Heart left ventricle (tissue), 13 donors: ENCODE data around the gene NOP9.

Experiments
- POLR2A ChIP-seq, 2 donors: fragments of 450-650 bp; IDR thresholded peaks; one replicate each; pipeline ENCODE4 v1.6.1; 2017; ENCODE audit warnings: antibody characterized with exemption in 2 of 2, mild to moderate bottlenecking in 2 of 2, moderate library complexity in 2 of 2
- TF ChIP-seq, protein P1 (sequence below), 12 donors: fragments of 200-600 bp; sonication (generic) in 4 of 12; IDR thresholded peaks; one replicate each; pipeline versions ENCODE4 v1.5.0 to v1.8.0; 2018 to 2022; ENCODE audit warnings: antibody characterized with exemption in 12 of 12, mild to moderate bottlenecking in 5 of 12
- donor health status: ischemic (EF 13 %, LVEDD 7.1; RV severe dilation, severe dysfunction).
- donor health status: DM: no; HTN: yes; CAD: no.
- donor health status: DM: no; HTN: no; CAD: no.
- donor health status: ischemic (EF 25% LVEDD 6.9; RV normal size, moderate dysfunction).
- donor health status: ischemic (EF 25% LVEDD 5.7; RV mildly dilated, moderate dysfunction).
- donor health status: ischemic (EF 35%, LVEDD 5.7; RV mildly dilated, moderate dysfunction).
- donor health status: nonischemic (EF 11% LVEDD 7.7; RV severe dilation, severe dysfunction).
- donor health status: DM: yes; HTN: yes; CAD: no.
- donor health status: PGD.
- donor health status: ischemic (EF 29% LVEDD 5.4; RV normal size, mild dysfunction).
- donor health status: nonischemic (EF 23%, LVEDD 6.1; RV moderate dilation, normal function).

DNA sequence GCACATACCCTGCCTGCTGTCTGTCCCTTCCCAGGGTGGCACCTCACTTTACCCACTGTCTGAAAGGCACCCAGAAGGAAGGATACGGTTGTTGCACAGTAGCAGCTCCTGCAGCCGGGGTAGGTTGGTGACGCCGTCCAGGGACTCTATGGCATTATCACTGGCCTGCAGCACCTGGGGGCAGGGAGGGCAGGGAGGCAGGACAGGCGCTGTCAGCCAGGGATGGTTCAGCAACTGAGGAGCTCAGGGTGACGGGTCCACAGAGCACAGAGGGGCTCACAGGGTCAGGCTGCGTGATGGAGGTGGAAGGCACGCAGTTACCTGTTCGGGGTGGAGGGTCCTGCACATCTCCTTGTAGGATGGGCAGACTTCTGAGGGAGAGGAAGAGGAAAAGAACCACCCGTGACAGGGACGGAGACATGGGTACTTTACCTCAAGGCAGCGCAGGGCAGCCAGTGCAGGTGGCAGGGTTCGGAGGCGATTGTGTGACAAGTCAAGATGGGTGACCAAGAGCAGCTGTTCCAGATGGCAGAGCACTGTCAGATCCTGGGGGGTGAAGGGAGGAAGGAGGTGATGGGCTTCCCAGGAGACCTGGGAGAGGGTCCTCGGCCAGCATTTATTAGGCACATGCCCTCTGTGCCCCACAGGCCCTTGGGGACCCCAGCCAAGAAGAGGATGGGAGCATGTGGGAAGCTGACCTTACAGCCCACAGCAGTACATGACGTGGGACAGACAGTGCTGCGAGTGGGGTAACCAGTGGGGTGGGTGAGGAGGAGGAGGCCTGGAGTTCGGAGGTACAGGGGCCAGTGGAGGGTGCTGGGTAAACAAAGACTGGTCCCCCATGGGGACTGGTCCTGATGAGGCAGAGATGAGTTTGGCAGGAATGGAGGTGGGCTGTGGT lies 33.1 kb upstream of the NOP9 start:
- TF ChIP-seq, protein P1, sequence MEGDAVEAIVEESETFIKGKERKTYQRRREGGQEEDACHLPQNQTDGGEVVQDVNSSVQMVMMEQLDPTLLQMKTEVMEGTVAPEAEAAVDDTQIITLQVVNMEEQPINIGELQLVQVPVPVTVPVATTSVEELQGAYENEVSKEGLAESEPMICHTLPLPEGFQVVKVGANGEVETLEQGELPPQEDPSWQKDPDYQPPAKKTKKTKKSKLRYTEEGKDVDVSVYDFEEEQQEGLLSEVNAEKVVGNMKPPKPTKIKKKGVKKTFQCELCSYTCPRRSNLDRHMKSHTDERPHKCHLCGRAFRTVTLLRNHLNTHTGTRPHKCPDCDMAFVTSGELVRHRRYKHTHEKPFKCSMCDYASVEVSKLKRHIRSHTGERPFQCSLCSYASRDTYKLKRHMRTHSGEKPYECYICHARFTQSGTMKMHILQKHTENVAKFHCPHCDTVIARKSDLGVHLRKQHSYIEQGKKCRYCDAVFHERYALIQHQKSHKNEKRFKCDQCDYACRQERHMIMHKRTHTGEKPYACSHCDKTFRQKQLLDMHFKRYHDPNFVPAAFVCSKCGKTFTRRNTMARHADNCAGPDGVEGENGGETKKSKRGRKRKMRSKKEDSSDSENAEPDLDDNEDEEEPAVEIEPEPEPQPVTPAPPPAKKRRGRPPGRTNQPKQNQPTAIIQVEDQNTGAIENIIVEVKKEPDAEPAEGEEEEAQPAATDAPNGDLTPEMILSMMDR (IDR thresholded peaks at IDR 0.05): no peak
- TF ChIP-seq POLR2A (IDR thresholded peaks at IDR 0.05): no peak
